HL-60 (cell line): ENCODE results near the gene RRAGD.

Experiments
- CTCF ChIP-seq: IDR thresholded peaks from one replicate; pipeline ENCODE4 v1.5.1; 2011; ENCODE audit warnings: low read length, control low read depth, inconsistent platforms; ENCODE audit not compliant: insufficient read depth
- POLR2AphosphoS5 ChIP-seq: IDR thresholded peaks from 2 replicates; pipeline ENCODE4 v1.6.1; 2012; ENCODE audit warnings: low read depth
- REST ChIP-seq: IDR thresholded peaks from 2 replicates; pipeline ENCODE4 v1.6.1; 2012; ENCODE audit warnings: low read depth; ENCODE audit not compliant: insufficient replicate concordance

GRCh38 chr6:89315249-89315885 is 96.7 kb downstream of the RRAGD start, which contains the start of gene GABRR2:
- no peak for TF ChIP-seq CTCF
- no peak for TF ChIP-seq POLR2AphosphoS5
- no peak for TF ChIP-seq REST
